PFSK-1 (cell line): ENCODE data around the gene PPP3CA.

Experiments
- FOXP2 ChIP-seq: optimal IDR thresholded peaks from 2 replicates; pipeline ENCODE3; 2011; ENCODE audit warnings: borderline replicate concordance, control low read depth, inconsistent platforms; ENCODE audit not compliant: insufficient read depth; ENCODE audit errors: extremely low read length, extremely low read depth
- POLR2AphosphoS5 ChIP-seq: IDR thresholded peaks from 2 replicates; pipeline ENCODE4 v1.6.1; 2012; ENCODE audit warnings: low read depth, mild to moderate bottlenecking, control low read depth, low read length, moderate library complexity
- REST ChIP-seq, 2 experiments: IDR thresholded peaks; 2 replicates each; pipeline versions ENCODE4 v1.6.1 to v1.8.0; 2011 to 2012; ENCODE audit warnings: low read depth in 2 of 2, low read length in 2 of 2, control low read depth in 1 of 2, inconsistent platforms in 1 of 2, mild to moderate bottlenecking in 1 of 2, moderate library complexity in 1 of 2; ENCODE audit not compliant: insufficient read depth in 1 of 2
- SIN3A ChIP-seq: IDR thresholded peaks from 2 replicates; pipeline ENCODE4 v1.6.1; 2012; ENCODE audit warnings: mild to moderate bottlenecking, low read length, moderate library complexity, borderline replicate concordance; ENCODE audit not compliant: insufficient read depth
- TAF1 ChIP-seq: IDR thresholded peaks from 2 replicates; pipeline ENCODE4 v1.6.1; 2012; ENCODE audit warnings: low read length, control low read depth, borderline replicate concordance; ENCODE audit not compliant: insufficient read depth

The PPP3CA gene

GRCh38 chr4:100981447-100982204 lies 365.7 kb downstream of the PPP3CA start:
- TF ChIP-seq POLR2AphosphoS5 (no peak), FOXP2 (no peak), REST (IDR thresholded peaks at IDR 0.05; ENCODE audit: insufficient read depth in 1 of 2, low read depth in 2 of 2, low read length in 2 of 2) (no peak), SIN3A (no peak), TAF1 (no peak)

GRCh38 chr4:100979736-100980135 lies 367.6 kb downstream of the PPP3CA start:
- TF ChIP-seq SIN3A, result no peak
- no peak for TF ChIP-seq TAF1
- no peak for TF ChIP-seq POLR2AphosphoS5
- no peak for TF ChIP-seq REST (IDR thresholded peaks at IDR 0.05; ENCODE audit: insufficient read depth in 1 of 2, low read depth in 2 of 2, low read length in 2 of 2)
- no peak for TF ChIP-seq FOXP2

GRCh38 chr4:100977746-100978397 lies 369.5 kb downstream of the PPP3CA start:
- TF ChIP-seq FOXP2 (no peak), SIN3A (no peak), TAF1 (no peak), POLR2AphosphoS5 (no peak), REST (IDR thresholded peaks at IDR 0.05; ENCODE audit: insufficient read depth in 1 of 2, low read depth in 2 of 2, low read length in 2 of 2) (no peak)

GRCh38 chr4:100977274-100977673 lies 370.1 kb downstream of the PPP3CA start:
- no peak for TF ChIP-seq FOXP2
- no peak for TF ChIP-seq TAF1
- no peak for TF ChIP-seq REST (IDR thresholded peaks at IDR 0.05; ENCODE audit: insufficient read depth in 1 of 2, low read depth in 2 of 2, low read length in 2 of 2)
- no peak for TF ChIP-seq POLR2AphosphoS5
- no peak for TF ChIP-seq SIN3A
